Neural crest cell (in vitro differentiated cells): Measurements from ENCODE around the gene TPP2. TPM values are rescaled to one million over a fixed set of nuclear protein-coding genes. Genes with fewer than 3 reads are reported as not detected.

Source experiments
- DNase-seq: peaks from one replicate; pipeline ENCODE4 v3.0.0; 2021; ENCODE audit warnings: low read depth, mixed read lengths, low spot score
- H3K27ac Mint-ChIP-seq: one replicate; pipeline ENCODE4 v1.8.0; 2021; ENCODE audit warnings: mild to moderate bottlenecking, mixed read lengths; ENCODE audit not compliant: unreplicated experiment
- H3K27me3 Mint-ChIP-seq: 2 replicates; pipeline ENCODE4 v1.8.0; 2021; ENCODE audit warnings: low read depth, mild to moderate bottlenecking, mixed read lengths
- H3K36me3 Mint-ChIP-seq: 2 replicates; pipeline ENCODE4 v1.8.0; 2021; ENCODE audit warnings: low read depth, mild to moderate bottlenecking, mixed read lengths
- H3K4me1 Mint-ChIP-seq: 2 replicates; pipeline ENCODE4 v1.8.0; 2021; ENCODE audit warnings: mixed read lengths
- H3K4me3 Mint-ChIP-seq: one replicate; pipeline ENCODE4 v1.8.0; 2021; ENCODE audit warnings: mild to moderate bottlenecking, mixed read lengths
- H3K9me3 Mint-ChIP-seq: 2 replicates; pipeline ENCODE4 v1.8.0; 2021; ENCODE audit warnings: mixed read lengths
- total RNA-seq: library from RNA; stranded (reverse); gene quantifications from 2 replicates; pipeline ENCODE4 v1.2.1, GENCODE V29; 2021
- TF ChIP-seq, protein P1 (sequence below): fragments of 200-600 bp; sonication (generic); conservative IDR thresholded peaks from 2 replicates; pipeline ENCODE4 v1.5.0; 2021; ENCODE audit warnings: antibody characterized with exemption, mild to moderate bottlenecking

TPP2 gene
- total RNA-seq, 1 donor from 2014 or later: 62.7 TPM

DNA sequence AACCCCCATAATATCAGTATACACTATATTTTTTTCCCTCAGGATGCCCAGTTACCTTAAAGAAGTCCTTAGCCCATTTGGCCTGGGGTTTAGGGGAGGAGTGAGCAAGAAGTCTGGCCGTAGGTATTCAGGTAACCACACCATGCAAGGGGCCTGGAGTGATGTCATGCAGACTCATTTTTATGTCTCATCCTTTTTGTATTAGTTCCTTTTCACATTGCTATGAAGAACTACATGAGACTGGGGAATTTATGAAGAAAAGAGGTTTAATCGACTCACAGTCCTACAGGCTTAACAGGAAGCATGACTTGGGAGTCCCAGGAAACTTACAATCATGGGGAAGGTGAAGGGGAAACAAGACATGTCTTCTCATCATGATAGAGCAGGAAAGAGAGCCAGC is 12.2 kb downstream of the TPP2 start:
- Mint-ChIP-seq H3K27me3 (no peaks in the 10 kb centered on the region), H3K4me1 (peaks cover 3% of the 10 kb centered on the region), H3K27ac (no peak overlapping the region), H3K4me3 (no peak overlapping the region), H3K9me3 (no peaks in the 10 kb centered on the region), H3K36me3 (peaks cover 24% of the 10 kb centered on the region)
- DNase-seq: no peak
- TF ChIP-seq, protein P1, sequence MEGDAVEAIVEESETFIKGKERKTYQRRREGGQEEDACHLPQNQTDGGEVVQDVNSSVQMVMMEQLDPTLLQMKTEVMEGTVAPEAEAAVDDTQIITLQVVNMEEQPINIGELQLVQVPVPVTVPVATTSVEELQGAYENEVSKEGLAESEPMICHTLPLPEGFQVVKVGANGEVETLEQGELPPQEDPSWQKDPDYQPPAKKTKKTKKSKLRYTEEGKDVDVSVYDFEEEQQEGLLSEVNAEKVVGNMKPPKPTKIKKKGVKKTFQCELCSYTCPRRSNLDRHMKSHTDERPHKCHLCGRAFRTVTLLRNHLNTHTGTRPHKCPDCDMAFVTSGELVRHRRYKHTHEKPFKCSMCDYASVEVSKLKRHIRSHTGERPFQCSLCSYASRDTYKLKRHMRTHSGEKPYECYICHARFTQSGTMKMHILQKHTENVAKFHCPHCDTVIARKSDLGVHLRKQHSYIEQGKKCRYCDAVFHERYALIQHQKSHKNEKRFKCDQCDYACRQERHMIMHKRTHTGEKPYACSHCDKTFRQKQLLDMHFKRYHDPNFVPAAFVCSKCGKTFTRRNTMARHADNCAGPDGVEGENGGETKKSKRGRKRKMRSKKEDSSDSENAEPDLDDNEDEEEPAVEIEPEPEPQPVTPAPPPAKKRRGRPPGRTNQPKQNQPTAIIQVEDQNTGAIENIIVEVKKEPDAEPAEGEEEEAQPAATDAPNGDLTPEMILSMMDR: no peak

DNA sequence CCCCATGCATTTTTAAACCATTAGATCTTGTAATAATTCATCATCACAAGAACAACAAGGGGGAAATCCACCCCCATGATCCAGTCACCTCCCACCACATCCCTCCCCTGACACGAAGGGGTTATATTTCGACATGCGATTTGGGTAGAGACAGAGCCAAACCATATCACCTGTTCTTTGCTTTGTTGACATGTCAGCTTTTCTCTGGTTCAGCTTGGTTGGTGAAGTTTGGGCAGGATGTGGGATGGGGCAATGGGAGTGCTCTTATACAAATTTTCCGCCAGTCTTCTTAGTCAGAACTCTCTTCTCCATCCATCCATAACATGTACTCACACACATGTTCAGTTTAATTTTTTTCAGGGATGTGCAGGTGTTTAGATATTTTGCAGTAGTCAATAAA is 12.9 kb downstream of the TPP2 start:
- Mint-ChIP-seq H3K4me3 (no peak overlapping the region), H3K4me1 (peaks cover 3% of the 10 kb centered on the region), H3K36me3 (peaks cover 24% of the 10 kb centered on the region), H3K9me3 (no peaks in the 10 kb centered on the region), H3K27ac (no peak overlapping the region), H3K27me3 (no peaks in the 10 kb centered on the region)
- no peak for DNase-seq
- TF ChIP-seq, protein P1: no peak

DNA sequence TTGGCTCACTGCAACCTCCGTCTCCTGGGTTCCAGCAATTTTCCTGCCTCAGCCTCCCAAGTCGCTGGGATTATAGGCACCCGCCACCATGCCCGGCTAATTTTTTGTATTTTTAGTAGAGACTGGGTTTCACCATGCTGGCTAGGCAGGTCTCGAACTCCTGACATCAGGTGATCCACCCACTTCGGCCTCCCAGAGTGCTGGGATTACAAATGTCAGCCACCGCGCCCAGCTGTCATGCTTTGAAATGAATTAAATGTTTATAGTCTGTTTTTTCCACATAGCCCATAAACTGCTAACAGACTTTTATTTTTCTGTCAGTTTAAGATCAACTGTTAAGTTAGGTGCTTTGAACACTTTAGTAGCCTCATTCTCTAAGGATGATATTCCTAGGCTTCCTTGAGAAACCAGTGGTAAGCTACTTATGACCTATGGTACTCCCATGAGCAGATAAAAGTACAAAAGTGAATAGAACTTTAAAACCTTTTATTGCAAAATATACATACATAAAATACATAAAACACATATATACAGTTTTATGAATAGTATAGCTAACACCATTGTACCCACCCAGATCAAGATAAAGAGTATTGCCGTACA is 13.6 kb downstream of the TPP2 start:
- Mint-ChIP-seq H3K4me3 (no peak overlapping the region), H3K36me3 (peaks cover 18% of the 10 kb centered on the region), H3K27ac (no peak overlapping the region), H3K27me3 (no peaks in the 10 kb centered on the region), H3K4me1 (peaks cover 3% of the 10 kb centered on the region), H3K9me3 (no peaks in the 10 kb centered on the region)
- TF ChIP-seq, protein P1: no peak
- DNase-seq: no peak

DNA sequence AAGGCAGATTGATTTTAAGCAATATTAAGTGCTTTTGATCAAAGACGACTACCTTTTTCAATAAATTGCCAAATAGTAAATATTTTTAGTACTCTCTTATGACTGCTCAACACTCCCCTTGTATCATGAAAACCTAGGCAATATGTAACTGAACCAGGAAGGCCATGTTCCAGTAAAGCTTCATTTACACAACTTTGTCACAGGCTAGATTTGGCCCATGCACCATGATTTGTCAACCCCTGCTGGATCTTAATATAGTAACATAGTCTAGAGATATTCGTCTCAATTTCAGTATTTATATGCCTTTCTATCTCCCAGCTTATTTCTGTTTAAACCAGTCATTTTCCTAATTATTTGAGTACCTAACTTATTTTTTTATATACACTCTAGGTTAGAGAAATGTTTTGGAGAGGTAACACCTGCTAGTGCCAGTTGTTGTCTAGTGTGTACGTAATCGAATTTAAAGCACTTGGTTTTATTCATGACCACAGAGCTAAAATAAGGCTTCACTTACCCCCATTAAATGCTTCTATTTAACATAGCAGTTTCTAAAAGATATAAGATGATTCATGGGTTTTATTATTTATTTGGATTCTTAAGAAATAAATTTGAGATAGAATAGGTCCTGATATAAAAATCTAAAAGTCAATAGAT is 21.0 kb downstream of the TPP2 start:
- H3K9me3 Mint-ChIP-seq: no peaks in the 10 kb centered on the region
- H3K27me3 Mint-ChIP-seq: no peaks in the 10 kb centered on the region
- peaks cover 3% of the 10 kb centered on the region for H3K4me1 Mint-ChIP-seq
- H3K4me3 Mint-ChIP-seq: no peak overlapping the region
- H3K27ac Mint-ChIP-seq: no peak overlapping the region
- H3K36me3 Mint-ChIP-seq: peaks cover 16% of the 10 kb centered on the region
- TF ChIP-seq, protein P1: no peak
- DNase-seq: no peak

DNA sequence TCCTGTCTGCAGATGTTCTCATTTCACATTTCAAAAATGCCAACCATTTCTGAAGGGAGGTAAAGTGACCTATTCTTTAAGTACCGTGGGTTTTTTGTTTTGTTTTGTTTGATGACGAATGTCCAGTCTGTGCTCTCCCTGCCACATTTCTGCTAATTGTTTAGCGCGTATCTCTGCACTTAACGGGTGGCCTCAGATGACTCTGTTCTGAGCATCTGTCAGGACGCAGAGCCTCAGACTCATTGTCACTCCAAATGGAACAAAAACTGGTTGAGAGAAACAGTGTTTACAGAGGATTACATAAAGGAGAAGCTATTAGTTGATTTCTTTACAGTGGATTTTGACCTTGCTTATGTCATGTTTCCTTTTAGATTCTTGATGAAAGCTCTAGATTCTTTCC is 23.7 kb downstream of the TPP2 start:
- peaks cover 20% of the 10 kb centered on the region for H3K36me3 Mint-ChIP-seq
- H3K27ac Mint-ChIP-seq: no peak overlapping the region
- no peak for DNase-seq
- H3K9me3 Mint-ChIP-seq: no peaks in the 10 kb centered on the region
- no peaks in the 10 kb centered on the region for H3K27me3 Mint-ChIP-seq
- H3K4me1 Mint-ChIP-seq: no peaks in the 10 kb centered on the region
- H3K4me3 Mint-ChIP-seq: no peak overlapping the region
- TF ChIP-seq, protein P1: no peak
